DMS114 treated with DMSO at 0.1 percent for 48 hours (cell line): Measurements from ENCODE around the gene MDFIC2.
"Not testable (repeated sequence)": the region's sequence is repeated elsewhere in the genome, so short reads cannot be mapped to it uniquely, and the experiment has no call there.

Source experiments
- DNase-seq: peaks from one replicate; lab custom pipeline; 2025; ENCODE audit not compliant: unreplicated experiment; lab: John Stamatoyannopoulos, UW

The MDFIC2 gene

DNA sequence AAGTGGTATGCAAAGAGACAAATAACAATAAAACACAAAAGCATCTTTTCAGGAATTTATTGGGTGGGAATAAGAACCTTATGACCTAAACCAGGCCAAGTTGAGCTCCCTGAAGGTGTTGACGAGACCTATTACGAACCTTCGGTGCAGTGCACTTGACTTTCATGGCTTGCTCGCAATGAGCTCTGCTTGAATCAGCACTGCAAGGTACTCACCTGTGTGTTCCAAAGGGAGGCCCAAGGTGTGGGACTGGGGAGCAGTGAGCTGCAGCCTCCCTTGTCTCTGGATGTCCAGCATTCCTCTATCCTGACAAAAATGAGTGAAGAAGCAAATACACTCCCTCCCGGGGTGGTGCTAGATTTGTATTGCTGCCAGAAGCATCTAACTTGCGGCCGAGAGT is at the start of gene MDFIC2:
MDFIC2 (minus strand) TSS at position 303 of the 400 bp plus-strand sequence. CDS start 665 bp downstream, outside the sequence.
- no peak for DNase-seq

DNA sequence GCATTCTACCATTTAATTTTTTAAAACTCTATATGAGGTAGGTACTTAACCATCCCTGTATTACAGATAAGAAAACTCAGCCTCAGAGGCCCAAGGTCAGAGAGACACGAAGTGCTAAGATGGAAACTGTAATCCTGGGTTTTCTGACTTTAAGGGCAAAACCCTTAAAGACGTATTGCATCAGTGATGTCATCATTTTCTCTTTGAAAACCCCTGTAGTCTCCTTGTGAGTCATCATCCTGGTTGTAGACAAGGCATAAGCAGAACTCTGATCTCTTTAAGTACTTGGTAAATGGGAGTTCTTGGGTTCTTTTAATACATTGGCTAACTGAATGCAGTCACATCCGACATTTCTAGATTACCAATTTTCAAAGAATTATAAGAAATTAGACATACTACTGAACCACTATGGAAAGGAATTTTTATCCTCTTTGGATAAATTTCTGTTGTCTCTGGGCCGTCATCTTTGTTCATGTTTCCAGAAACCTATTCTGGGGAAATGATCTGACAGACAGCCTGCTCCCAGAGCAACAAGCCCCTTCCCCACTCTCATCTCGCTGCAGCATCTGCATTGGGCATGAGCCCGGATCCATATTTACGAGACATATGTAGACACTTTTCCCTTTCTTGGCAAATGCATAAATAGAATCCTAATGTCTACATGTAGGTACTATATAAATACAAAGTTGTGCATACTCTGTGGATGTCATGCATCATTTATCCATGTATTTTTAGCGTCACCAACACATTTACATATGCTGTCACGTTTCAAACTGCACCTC is 48.7 kb upstream of the MDFIC2 start:
- DNase-seq, result no peak

DNA sequence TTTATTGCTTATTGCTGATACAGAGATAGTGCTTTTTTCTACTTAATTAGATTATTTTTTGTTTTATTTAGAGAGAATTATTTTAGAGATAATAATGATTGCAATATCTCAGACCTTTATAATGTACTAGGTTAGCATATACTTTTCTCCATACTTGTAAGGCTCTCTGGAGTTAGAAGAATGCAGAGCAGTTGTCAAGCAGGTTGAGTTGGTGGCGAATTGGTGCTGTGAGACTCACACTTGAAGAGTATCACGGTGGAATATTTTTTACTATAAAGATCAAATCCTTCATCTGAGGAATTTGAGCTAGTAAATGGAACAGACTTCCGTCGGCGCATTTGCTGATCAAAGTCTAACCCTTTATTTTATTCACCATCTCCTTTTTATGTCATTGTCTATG is 47.3 kb upstream of the MDFIC2 start:
- DNase-seq, result no peak

DNA sequence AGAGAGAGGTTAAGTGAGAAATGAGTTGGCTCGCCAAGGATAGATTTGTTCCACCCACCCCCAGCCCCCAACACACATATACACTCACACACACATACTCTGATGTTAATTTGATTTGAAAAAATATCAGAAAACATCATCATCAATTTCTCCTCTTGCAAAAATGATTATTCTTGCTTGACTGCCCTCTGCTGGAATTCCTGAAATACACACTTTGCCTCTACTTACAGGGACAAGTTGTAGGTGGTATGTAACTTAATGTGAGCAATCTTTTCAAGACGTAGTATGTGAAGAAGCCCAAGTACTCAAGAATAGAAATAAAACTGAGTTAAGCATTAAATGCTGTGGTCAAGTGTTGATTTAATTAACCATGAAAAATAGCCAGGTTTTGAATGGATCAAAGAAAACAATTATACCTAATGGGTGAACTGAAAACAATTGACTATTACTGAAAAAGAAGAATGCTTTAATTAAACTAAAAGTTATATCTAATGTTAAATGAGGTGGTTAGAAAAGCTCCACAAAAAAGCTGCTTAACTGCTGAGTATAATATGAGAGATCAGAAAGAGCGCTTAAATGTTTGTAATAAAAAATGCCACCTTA is 46.6 kb upstream of the MDFIC2 start:
- DNase-seq, result no peak

DNA sequence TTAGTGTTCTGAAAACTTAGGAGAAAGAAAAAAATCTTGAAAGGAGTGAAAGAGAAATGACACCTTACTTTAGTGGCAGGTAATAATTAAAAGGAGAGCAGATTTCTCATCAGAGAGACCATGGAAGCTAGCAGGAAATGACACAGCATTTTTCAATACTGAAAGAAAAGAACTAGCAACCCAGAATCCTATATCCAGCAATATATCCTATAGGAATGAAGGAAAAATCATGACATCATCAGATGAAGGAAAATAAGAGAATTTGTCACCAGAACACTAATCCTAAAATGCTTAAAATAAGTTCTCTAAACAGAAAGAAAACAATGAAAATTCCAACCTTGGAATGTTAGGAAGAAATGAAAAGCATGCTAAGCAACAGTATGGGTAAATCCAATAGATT is 39.8 kb upstream of the MDFIC2 start:
- DNase-seq, result no peak

DNA sequence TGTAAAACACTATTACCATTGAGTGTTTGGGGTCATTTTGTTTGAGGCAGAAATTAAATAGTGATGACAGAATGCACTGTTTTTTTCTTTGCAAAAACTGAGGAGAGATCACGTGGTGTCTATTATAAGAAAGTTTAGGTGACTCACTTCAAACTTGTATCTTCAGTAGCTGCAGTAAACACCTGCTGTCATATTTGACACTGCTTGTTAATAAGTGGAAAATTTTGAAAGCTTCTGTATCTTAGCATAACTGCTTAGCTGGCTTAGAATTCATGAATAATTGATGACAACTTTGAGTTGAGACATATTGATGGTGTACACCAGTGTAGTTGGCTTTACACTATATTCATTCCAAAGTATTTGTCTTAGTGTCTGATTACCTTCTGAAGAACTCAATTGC is 29.7 kb upstream of the MDFIC2 start:
- DNase-seq, result no peak

DNA sequence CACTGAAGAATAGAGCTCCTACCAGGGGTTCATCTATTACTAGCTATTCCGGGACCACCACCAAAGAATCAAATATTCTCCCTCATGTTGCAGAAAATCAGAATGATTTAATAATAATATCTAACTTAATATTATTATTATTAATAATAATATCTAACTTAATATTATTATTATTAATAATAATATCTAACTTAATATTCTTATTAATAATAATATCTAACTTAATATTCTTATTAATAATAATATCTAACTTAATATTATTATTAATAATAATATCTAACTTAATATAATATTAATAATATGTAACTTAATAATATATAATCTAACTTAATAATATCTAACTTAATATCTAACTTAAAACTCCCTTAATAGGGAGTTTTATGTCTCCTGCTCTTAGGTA is 24.4 kb upstream of the MDFIC2 start:
- DNase-seq, result not testable (repeated sequence)

DNA sequence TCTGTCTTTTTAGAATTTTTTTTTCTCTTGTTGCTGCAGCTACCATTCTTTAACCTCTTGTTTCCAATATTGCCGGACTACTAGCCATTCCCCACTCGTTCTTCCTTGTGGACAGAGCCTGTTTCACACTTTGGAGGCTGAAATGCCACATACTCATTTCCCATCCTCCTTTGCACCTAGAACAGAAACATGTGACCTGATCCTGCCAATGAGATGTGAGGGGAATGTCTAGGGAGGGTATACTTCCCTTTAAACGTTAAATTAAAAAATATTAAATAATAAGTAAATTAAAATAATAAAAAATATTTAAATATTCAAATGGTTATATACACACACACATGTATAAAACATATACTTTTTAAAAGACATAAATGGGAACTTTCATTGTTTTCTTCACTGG is 20.6 kb upstream of the MDFIC2 start:
- no peak for DNase-seq

DNA sequence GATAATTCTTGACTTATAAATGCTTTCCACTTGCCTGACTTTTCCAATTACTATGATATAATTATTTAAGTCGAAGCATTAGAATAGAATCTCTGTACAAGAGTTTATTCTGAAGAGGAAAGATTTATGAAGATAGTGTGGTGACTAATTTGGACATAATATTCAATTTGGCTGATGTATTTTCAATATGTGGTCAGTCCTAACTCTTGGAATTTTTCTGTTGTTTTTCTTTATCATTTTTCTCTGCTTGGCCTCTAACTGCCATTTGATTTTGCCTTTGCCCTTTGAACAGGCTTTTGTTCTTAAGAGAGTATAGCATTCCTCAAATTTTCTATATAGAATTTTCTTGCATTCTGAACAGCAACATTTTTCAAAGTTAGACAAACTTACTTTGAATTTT is 2.6 kb upstream of the MDFIC2 start:
- no peak for DNase-seq

DNA sequence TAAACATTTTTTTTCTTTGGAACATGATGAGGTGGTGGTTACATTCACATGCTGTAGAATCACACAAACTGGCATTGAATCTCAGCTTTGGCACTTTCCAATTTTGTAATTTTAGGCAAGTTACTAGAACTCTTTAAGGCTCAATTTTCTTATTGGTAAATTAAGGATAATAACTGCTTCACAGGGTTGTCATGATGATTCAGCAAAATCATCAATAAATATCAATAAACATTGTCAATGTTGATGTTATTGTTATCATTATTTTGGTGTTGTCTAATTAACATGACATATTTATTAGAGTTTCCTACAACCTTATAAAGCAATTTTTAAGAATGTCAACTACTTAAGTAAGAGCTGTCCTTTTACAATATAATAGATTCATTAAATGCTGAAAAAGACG is 1.6 kb downstream of the MDFIC2 start:
- DNase-seq, result no peak

DNA sequence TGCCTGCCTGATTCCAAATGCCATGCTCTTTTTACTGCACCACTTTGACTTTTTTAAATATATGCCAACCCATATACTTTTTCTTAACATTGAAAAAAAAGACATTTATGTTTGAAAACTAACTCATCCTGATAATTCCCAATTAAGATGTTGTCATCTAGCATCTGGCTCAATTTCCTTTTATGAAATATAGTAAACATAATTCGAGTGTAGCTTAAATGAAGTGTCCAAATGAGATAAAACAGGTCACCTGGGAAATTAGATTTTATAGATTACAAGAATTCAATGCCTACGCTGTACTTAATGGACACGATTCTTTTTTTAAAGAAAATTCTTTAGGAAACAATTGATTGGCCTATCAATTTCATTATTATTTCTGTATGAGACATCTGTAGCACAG is 2.8 kb downstream of the MDFIC2 start:
- no peak for DNase-seq

DNA sequence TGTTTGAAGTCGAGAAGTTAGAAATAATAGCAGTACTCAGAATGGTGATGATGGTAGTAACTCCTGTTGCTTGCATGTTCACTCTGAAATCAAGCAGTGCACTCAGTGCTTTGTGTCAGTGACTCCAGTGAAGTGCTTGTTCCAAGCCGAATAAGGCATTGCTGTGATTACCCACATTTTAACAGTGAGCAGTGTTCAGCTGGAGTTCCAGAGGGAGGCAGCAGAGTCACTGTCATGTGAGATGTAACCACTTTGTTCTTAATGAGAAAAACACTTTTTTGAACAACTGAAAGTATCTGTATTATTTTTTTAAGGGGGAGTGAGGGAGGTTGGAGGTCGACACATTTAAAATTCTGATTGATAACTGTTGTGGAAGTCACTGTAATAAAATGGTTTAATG is 3.7 kb downstream of the MDFIC2 start:
- no peak for DNase-seq

DNA sequence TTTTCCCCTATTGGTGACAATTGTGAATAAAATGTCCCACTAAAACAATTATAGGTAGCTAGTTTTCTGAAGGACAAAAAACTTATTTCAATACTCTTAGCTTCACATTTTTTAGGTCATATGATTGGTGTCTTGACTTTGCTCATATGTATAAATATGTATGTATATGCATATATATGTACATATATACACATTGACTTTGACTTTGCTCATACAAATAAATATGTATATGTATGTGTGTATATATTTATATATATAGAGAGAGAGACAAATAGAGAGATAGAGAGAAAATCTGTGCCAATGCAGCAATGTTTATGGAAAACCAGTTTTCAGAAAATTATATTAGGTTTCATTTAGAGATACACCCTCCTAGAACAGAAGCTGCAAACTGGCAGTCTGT is 5.7 kb downstream of the MDFIC2 start:
- DNase-seq, result no peak

DNA sequence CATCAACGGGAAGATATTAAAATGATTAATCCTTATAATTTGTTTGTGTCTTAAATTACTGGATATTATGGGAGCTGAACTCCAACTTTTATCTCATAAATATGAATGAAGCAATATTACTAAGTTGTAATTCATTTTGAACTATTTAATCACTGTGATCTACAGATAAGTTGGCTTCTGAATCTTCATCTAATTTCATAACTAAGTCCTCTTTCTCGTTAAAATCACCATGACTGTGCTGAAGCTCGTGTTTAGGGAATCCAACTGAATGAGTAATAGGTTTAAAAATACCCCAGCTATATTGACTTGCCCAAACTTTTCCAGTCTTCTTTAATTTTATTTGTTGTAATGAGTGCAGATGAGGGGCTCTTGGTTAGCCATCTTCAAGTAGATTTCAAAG is 14.1 kb downstream of the MDFIC2 start:
- DNase-seq, result no peak

DNA sequence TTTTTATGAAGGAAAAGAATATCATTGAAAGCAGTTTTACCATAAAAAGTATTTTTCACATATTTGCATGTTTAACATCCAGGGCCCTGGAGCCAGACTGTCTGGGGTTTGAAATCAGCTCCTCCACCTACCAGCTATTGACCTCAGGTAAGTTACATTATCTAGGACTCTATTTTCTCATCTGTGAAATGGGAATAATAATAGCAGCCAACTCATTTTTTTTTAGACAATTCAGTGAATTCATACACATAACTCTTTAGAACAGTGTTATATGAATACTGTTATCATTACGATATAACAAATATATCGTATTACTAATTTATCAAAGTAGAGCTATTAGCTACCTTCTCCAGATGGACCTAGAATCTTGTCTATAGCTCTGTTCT is 21.3 kb downstream of the MDFIC2 start:
- DNase-seq, result no peak

DNA sequence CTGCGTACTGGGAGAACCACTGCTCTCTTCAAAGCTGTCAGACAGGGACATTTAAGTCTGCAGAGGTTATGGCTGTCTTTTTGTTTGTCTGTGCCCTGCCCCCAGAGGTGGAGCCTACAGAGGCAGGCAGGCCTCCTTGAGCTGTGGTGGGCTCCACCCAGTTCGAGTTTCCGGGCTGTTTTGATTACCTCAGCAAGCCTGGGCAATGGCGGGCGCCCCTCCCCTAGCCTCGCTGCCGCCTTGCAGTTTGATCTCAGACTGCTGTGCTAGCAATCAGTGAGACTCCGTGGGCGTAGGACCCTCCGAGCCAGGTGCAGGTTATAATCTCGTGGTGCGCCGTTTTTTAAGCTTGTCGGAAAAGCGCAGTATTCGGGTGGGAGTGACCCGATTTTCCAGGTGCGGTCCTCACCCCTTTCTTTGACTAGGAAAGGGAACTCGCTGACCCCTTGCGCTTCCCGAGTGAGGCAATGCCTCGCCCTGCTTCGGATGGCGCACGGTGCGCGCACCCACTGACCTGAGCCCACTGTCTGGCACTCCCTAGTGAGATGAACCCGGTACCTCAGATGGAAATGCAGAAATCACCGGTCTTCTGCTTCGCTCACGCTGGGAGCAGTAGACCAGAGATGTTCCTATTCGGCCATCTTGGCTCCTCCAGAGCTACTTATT is 21.9 kb downstream of the MDFIC2 start:
- not testable (repeated sequence) for DNase-seq

DNA sequence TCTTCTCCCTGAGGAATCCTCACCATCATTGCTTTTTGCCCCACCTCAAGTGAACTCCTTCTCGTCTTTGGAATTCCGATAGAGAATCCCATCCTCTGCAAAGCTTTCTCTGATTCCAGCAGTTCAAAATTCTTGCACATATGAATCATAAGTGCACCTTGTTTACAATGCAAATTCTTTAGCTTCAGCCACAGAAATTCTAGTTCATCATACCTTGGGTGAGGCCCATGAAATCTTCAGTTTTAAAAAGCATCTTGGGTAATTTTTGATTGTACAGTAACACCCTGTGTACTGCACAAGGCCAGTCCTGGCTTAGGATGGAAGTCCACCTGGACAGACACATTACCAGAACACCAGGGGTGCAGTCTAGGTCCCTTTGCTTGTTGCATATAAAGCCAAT is 30.8 kb downstream of the MDFIC2 start:
- no peak for DNase-seq

DNA sequence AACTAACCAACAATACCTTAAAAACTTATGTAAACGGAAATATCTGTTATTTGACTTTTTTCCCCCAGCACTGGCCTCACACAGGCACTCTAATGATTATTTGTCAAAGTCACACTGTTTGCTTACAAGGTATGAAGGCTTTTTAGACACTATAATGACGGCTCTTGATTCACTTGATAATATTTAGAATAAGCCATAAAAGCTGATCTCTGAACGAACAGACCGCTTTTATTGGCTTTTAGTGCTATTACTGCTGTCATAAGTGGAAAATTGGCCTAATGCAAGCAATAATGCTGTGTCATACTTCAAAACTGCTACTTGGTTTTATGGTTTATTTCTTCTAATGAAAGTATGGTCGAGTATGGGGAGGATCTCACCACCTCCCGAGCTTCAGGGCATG is 35.1 kb downstream of the MDFIC2 start:
- DNase-seq, result no peak

DNA sequence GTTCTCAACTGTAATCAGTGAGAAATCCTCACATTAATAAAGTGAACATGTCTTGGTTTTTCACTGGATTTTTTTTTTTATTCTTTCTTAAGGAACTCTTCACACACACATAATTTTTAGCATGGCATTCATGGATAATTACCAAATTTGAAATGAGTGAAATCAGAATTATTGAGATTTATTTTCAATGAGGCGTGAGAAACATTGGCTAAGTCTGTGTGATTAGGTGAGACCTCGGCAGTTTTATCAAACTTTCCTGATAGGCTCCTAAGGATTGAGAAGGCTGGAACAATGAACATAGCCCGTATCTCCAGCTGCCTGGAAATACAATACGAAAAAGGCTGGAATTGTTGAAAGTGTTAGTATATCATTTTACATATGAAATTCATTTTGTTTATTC is 35.5 kb downstream of the MDFIC2 start:
- no peak for DNase-seq

DNA sequence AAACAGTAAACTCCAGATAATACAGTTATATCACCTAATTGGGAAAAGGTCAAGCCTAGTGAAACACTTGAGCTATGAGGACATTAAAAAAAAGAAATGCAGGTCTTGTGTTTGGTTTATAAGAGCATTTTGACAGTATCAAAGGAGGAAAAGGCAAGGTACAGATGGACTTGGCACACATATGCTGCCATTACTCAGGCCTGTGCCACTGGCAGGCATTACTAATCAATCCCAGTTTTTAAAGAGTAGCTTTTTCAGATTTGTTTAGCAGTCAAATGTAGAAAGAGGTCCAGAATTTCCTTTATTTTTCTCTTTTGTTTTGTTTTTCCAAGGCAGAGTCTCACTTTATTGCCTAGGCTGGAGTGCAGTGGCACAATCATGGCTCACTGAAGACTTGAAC is 38.9 kb downstream of the MDFIC2 start:
- DNase-seq, result no peak

DNA sequence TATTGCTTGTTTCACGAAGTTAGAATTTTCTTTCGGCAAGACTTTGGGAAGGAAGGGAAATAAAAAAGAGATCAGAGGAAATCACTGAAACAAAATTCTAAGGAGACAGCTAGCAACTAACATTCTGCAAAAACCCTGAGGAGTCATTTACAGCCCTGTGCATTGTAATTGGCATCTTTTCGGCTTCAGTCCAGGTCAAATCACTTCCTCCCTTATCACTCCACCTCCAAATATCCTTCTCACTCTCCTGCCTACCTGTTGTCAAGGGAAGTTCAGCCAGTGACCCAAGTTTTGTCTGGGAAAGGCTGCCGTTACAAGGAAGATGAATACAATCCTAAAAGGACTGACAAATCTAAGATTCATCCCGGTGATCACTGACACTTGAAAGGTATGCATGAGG is 39.6 kb downstream of the MDFIC2 start:
- DNase-seq, result no peak

DNA sequence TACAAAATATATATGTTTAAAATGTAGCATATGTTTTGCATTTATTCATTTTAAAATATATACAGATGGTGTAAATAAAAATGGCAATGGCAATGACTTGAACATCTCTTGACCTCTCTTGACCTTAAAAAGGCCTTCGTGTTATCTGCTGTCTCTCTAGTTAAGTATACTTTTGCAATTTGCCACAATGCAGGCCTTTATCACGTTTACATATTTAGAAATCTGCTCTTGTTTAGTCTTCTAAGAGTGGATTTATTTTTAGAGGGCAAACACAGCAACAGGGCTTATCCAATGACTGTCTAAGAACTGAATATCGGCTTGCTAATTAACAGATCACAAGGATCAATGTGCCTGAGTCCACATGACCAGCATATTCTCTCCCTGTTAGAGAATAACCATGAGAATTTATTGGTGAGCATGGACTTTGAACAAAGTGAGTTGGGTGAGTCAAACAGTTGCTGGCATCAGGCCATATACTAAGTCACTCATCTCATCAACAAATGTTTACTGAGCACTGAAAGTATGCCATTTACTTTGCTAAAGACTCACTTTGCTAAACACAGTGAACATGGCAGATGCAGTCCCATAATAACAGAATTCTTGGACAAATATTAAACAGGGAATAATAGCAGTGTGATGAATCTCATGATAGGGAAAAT is 48.2 kb downstream of the MDFIC2 start:
- DNase-seq, result no peak
